NCI-H226 (cell line): ENCODE measurements around the gene KIF21B.
A peak's percentile ranks its signal among the peaks of the same experiment; 100 is the strongest.
"Not testable (repeated sequence)": the region's sequence is repeated elsewhere in the genome, so short reads cannot be mapped to it uniquely, and the experiment has no call there.

Source experiments
- DNase-seq: peaks from one replicate; pipeline ENCODE4 v3.0.0-alpha.2; 2015

KIF21B gene

GRCh38 chr1:200969726-200970561 is 53.6 kb downstream of the KIF21B start:
- DNase-seq = no peak

DNA sequence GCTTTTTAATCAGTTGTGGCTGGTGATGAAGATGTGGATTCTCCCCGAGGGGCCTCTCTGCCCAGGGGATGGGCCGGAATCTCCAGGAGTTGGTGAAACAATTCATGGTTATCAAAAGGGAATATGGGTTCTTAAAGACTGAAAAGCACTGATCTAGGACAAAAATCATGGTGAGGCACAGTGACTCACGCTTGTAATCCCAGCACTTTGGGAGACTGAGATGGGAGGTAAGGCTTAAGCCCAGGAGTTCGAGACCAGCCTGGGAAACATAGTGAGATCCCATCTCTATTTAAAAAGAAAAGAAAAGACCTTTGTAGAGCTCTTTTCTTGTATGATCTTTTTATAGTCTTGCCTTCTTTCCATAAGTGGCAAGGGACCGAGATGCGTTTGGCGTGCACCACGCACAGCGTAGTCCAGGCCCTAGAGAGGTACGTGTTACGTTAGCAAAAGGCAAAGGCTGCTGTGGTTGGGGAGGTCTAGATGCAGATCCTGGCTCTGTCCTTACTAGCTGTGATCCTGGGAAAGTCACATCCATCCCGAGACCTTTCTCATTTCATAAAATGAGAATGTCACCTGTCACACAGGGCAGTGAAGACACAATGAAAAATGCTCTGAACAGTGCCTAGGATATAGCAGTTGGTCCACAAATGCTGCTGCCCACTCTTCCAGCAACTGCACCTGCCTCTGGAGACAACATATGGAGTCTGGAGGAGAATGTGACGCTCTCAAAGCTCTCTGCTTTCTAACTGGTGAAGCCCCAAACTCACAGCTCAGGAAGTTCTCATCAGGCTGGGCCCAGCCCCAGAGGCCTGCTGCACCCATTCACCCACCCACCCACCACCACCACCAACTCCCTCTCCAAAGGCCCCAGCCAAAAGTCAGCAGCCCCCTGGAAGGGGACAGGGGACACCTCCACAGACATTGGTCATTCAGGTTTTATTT is 54.8 kb downstream of the KIF21B start:
- DNase-seq = no peak

DNA sequence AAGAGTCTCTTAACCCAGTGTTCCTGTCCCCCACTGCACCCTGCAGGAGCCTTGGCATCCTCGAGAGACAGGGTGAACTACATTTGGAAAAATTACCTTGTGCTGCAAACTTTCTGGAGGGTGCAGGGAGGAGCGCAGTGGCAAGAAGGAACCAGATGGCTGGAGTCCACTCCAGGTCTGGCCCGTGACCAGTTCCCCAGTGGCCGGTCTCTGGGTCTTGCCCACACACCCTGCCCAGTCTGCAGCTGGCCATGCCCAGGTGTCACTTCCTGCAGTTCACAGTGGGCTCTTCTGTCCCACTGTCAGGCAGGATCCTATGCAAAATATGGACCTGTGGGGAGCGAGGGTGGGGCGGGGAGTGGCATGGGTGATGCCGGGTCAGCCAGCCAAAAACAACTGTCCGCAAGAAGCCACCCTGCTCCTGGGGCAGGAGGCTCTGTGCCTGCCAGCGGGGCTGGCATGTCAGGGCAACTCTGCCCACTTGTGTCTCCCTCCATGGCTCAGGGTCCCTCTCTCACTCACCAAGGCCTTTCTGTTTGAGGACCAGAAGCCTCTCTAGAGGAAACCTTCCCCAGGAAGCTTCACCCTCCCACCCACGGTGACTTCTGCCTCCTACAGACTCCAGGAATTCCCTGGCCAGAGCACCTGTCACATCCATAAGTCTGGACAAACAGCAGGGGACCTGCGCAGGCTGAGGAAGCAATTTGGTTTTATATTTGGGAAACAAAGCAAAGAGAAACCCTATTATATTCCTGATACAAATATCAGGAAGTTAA is 55.6 kb downstream of the KIF21B start:
- DNase-seq = no peak

DNA sequence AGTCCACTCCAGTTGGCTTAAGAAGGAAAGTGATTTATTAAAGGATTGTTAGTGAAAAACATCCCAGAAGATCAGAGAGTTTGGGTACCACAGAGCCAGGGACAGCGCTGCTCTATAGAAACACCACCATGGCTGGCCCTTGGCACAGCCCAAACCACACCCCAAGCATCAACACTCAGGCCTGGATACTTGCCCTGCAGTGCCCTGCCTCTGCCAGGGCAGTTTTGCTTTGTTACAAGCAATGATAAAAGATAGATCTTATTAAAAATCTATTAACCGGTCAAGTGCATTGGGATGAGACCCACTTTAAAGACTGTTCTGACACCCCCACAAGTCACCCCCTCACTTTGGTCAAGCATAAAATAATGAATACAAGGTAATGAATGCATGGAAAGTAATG is 56.6 kb downstream of the KIF21B start:
- DNase-seq = no peak

DNA sequence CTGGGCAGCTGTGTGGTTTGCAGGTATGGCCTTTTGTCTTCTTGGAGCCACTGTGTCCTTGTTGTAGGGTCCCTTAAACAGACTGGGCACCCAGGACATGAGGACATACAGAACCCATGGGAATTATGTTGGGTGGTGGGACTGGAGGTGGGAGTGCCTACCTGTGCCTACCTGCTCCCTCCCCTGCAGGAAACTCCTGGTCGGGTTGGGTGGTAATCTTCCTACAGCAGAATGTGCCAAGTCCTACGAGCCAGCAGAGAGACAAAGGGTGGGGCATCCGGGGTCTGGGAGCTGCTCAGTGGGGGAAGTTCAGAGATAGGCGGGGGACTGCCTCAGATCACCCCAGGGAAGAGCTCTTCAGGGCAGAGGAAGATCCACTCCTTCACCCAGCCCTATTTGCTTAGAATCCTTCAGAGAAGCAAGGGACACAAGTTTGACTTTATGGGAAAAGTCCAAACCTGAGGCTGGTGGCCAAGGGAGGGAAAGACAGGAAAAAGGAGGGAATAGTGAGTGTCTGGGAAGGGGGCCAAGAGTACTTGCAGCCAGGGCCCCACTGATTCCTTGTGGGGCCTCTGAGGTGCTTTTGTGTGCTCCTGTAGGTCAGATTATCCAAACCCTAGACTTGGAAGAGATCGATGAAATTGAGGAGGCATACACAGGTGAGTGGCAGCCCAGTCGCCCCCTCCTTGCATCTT is 58.3 kb downstream of the KIF21B start:
- no peak for DNase-seq

DNA sequence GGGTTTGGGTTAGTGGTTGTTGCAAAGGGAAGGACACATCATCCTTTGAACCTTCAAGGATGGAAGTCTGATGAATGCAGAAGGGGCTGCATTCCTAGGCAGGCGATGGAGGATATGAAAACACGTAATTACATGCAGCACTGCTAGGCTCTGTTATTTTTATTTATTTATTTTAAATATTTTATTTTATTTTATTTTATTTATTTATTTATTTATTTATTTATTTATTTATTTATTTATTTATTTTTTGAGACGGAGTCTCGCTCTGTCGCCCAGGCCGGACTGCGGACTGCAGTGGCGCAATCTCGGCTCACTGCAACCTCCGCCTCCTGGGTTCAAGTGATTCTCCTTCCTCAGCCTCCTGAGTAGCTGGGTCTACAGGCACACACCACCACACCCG is 59.6 kb downstream of the KIF21B start:
- not testable (repeated sequence) for DNase-seq

DNA sequence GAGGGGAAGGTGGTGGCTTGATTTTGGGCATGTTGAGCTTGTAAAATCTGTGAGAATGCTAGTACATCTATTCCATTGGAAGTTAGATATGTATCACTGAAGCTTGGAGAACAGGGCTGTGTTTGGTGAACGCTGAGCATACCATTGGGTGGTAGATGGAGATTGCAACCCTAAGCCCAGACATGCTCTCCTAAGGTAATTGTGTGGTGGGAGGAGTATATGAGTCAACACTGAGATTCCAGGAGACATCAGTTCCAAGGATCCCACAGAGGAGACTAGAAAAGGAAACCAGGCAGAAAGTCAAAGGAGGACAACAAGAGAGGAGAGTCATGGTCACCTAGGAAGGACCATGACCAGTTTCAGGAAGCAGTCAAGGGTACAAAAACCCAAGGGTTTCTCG is 60.4 kb downstream of the KIF21B start:
- peak; percentile 42 for DNase-seq

GRCh38 chr1:200962631-200963030 is 60.9 kb downstream of the KIF21B start:
- DNase-seq = no peak

GRCh38 chr1:200962151-200962550 is 61.4 kb downstream of the KIF21B start:
- not testable (repeated sequence) for DNase-seq

DNA sequence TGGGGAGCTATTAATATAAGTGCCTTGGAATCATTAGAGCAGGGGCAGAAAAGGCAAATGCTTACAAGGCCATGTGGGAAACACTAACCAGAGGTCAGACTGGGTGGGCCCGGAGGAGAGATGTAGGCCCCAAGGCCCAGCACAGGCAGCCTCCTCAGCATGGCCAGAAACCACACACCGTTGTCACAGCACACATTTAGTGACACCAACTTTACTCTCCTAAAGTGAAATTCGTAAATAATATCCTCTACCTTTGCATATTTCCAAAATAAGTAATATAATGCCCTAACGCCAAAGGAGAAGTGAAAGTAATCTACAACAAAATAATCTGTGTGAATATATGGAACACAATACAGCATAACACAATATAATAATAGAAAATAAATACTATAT is 62.6 kb downstream of the KIF21B start:
- no peak for DNase-seq

DNA sequence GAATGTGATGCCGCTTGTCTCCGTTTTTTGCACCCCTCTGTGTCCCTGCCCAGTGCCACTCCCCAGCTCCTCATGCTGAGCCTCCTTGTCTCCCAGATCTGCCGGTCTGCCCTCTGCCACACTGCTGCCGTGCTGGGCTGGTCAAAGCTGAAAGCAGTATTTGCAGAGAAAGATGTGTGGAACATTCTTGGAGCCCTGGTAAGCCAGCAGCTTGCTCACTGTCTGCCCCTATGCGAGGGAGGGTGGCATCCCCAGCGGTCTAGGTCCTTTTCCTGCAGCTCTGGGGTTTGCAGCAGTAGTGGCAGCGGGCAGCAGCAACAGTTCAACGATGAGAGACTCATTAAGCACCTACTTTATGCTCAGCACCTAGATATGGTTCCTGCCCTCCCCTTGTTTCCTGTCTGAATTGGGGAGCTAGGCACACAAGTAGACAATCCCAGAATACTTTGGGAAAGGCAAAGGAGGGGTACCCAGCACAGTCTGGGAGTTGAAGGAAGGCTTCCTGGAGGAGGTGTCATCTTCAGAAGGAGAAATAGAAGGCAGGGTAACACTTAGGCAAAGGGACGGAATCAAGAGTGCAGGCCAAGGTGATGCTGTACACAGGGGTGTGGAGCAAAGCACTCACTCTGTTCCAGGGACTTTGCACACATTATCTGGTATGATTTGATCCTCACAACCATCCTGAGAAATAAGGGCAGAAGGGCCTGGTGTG is 63.1 kb downstream of the KIF21B start:
- DNase-seq = no peak

GRCh38 chr1:200959411-200959921 is 64.0 kb downstream of the KIF21B start:
- DNase-seq = no peak

DNA sequence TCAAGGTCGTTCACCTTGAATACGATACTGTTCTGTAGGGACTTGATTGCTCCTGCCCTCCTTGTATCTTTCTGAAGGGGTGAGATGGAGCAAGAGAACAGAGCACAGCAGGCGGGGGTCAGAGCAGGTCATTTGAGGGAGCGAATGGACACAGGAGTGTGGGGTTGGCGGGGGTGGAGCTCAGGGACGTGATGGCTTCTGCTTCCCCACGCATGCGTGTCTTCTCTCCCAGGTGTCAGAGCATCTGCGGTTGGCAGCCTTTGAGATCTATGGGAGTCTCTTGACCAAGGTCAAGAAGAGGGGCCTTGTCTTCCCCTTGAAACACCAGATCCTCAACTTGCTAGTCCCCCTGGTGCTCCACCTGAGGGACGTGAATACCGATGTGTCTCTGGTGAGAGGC is 64.9 kb downstream of the KIF21B start:
- DNase-seq = no peak

GRCh38 chr1:200954434-200954833 is 69.1 kb downstream of the KIF21B start:
- no peak for DNase-seq

DNA sequence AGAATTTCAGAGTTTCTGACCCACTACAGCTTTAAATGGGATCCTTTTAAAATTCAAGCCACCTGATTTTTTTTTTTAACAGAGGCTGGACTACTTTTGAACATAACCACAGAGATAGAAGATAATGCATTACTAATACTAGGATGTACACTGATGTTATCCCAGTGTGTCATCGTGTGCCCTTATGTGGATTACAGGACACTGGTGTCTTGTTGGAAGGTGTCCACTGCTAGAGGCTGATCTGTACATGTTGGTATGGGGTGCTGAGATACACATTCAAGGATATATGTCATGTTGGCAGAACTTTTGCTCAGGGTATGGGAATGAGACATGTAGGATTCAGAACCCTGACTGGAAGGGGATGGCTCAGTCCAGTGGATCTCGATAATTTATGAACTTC is 72.5 kb downstream of the KIF21B start:
- DNase-seq = no peak

DNA sequence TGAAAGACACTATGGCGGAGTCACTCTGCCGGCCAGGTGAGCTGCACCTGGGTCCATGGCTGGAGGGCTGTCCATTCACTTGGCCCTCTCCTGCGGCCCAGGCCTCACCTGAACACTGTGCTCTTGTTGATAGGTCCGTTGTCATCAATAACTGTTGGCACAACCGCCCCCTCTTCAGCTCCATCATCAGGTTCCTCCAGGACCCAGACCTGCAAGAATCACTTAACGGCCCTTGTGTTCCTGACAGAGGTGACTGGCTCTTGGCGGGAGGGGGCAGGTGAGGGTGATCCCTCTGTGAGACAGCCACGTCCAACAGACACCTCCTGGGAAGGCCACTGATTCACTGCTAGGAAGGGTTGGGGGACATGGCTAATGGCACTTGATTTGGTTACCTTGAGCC is 73.9 kb downstream of the KIF21B start:
- DNase-seq = no peak

- DNase-seq = no peak
These were observed 76.4 kb downstream of the KIF21B start for GRCh38 chr1:200947059-200947566.

DNA sequence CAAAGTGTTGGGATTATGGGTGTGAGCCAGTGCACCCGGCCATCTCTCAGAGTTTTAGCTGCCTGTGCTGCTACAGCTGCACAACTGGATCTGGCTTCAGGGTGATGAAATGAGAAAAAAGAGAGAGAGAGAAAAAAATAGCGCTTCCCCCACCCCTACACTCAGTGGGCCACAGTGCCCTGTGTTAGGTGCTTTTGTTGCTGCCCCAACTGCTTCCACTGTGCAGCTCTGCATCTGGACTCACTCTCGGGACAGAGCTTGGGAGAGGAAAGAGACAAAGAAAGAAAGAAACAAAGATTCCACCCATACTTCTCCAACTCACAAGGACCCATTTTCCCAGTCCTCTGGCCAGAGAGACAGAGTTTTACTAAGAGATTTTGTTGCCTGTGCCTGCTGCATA is 78.4 kb downstream of the KIF21B start:
- DNase-seq = no peak

DNA sequence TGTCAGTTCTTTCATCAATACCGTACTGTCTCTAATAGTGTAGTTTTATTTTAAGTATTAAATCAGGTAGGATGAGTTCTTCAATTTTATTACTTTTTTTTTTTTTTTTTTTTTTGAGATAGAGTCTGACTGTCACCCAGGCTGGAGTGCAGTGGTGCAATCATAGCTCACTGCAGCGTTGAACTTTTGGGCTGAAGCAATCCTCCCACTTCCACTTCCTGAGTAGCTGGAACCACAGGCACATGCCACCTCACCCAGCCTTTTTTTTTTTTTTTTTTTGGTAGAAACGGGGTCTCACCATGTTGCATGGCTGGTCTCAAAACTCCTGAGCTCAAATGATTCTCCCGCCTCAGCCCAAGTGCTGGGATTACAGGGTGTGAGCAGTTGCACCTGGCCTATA is 84.6 kb downstream of the KIF21B start:
- no peak for DNase-seq

GRCh38 chr1:200935286-200935962 is 88.1 kb downstream of the KIF21B start:
- not testable (repeated sequence) for DNase-seq
